ENCODE measurements around the gene SERP2. TPM values are rescaled to one million over a fixed set of nuclear protein-coding genes. Genes with fewer than 3 reads are reported as not detected.

SERP2 gene
- polyA plus RNA-seq, 1 donor from 2014 or later = 15.4 TPM

DNA sequence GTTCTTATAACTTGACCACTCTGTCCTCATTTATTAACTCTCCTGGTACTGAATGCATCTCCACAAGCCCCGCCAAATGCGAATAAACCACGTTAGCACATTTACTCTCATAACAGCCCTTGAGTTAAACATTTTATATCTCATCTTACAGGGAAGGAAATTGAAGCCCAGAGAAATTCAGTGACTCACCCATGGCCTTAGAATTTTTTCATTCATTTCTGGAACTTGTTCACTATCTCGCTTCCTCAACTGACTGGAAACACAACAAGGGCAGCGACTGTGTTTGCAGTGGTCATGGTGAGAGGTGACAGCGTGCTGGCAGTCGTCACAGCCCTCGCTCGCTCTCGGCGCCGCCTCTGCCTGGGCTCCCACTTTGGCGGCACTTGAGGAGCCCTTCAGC, 39.5 kb downstream of the SERP2 start:
- H3K36me3 ChIP-seq (ENCODE audit: insufficient read depth, low read length) = no peaks in the 10 kb centered on the region
- H3K27me3 ChIP-seq (ENCODE audit: insufficient read depth, low read depth, low read length) = no peaks in the 10 kb centered on the region
- no peak for TF ChIP-seq POLR2AphosphoS5 (IDR thresholded peaks at IDR 0.05)
- TF ChIP-seq MXI1 (conservative IDR thresholded peaks at IDR 0.05; ENCODE audit: poor library complexity, severe bottlenecking) = no peak
- no peak for TF ChIP-seq RAD21 (conservative IDR thresholded peaks at IDR 0.05)
- no peak for TF ChIP-seq TAF1 (IDR thresholded peaks at IDR 0.05; ENCODE audit: low read depth)
- no peak for TF ChIP-seq EP300 (conservative IDR thresholded peaks at IDR 0.05; ENCODE audit: poor library complexity, severe bottlenecking)
- no peak for TF ChIP-seq SMC3 (conservative IDR thresholded peaks at IDR 0.05; ENCODE audit: poor library complexity)
- TF ChIP-seq, protein P1, sequence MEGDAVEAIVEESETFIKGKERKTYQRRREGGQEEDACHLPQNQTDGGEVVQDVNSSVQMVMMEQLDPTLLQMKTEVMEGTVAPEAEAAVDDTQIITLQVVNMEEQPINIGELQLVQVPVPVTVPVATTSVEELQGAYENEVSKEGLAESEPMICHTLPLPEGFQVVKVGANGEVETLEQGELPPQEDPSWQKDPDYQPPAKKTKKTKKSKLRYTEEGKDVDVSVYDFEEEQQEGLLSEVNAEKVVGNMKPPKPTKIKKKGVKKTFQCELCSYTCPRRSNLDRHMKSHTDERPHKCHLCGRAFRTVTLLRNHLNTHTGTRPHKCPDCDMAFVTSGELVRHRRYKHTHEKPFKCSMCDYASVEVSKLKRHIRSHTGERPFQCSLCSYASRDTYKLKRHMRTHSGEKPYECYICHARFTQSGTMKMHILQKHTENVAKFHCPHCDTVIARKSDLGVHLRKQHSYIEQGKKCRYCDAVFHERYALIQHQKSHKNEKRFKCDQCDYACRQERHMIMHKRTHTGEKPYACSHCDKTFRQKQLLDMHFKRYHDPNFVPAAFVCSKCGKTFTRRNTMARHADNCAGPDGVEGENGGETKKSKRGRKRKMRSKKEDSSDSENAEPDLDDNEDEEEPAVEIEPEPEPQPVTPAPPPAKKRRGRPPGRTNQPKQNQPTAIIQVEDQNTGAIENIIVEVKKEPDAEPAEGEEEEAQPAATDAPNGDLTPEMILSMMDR (IDR thresholded peaks at IDR 0.05; ENCODE audit: poor library complexity, severe bottlenecking) = no peak
- TF ChIP-seq EZH2 (IDR thresholded peaks at IDR 0.05; ENCODE audit: borderline replicate concordance, insufficient read depth, low read length, poor library complexity, severe bottlenecking) = no peak
- TF ChIP-seq, protein P2, sequence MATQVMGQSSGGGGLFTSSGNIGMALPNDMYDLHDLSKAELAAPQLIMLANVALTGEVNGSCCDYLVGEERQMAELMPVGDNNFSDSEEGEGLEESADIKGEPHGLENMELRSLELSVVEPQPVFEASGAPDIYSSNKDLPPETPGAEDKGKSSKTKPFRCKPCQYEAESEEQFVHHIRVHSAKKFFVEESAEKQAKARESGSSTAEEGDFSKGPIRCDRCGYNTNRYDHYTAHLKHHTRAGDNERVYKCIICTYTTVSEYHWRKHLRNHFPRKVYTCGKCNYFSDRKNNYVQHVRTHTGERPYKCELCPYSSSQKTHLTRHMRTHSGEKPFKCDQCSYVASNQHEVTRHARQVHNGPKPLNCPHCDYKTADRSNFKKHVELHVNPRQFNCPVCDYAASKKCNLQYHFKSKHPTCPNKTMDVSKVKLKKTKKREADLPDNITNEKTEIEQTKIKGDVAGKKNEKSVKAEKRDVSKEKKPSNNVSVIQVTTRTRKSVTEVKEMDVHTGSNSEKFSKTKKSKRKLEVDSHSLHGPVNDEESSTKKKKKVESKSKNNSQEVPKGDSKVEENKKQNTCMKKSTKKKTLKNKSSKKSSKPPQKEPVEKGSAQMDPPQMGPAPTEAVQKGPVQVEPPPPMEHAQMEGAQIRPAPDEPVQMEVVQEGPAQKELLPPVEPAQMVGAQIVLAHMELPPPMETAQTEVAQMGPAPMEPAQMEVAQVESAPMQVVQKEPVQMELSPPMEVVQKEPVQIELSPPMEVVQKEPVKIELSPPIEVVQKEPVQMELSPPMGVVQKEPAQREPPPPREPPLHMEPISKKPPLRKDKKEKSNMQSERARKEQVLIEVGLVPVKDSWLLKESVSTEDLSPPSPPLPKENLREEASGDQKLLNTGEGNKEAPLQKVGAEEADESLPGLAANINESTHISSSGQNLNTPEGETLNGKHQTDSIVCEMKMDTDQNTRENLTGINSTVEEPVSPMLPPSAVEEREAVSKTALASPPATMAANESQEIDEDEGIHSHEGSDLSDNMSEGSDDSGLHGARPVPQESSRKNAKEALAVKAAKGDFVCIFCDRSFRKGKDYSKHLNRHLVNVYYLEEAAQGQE (IDR thresholded peaks at IDR 0.05; ENCODE audit: borderline replicate concordance) = no peak
- H3K9ac ChIP-seq (ENCODE audit: low read length) = no peak overlapping the region
- H4K20me1 ChIP-seq (ENCODE audit: insufficient read depth) = no peaks in the 10 kb centered on the region
- no peak overlapping the region for H3K4me2 ChIP-seq (ENCODE audit: low read length)
- no peak overlapping the region for H2AFZ ChIP-seq (ENCODE audit: low read depth, low read length)
- H3F3A ChIP-seq (ENCODE audit: insufficient read depth, low read length, poor library complexity, severe bottlenecking) = no peaks in the 10 kb centered on the region
- H3K79me2 ChIP-seq (replicated peaks; ENCODE audit: insufficient read depth, low read length) = no peaks in the 10 kb centered on the region
- H3K9me2 ChIP-seq (ENCODE audit: insufficient read depth, low read length) = no peaks in the 10 kb centered on the region
- no peaks in the 10 kb centered on the region for H3K9me3 ChIP-seq (ENCODE audit: low read length)
- H3K27ac ChIP-seq (ENCODE audit: low read length) = no peak overlapping the region
- no peak overlapping the region for H3K4me3 ChIP-seq (ENCODE audit: low read length)

DNA sequence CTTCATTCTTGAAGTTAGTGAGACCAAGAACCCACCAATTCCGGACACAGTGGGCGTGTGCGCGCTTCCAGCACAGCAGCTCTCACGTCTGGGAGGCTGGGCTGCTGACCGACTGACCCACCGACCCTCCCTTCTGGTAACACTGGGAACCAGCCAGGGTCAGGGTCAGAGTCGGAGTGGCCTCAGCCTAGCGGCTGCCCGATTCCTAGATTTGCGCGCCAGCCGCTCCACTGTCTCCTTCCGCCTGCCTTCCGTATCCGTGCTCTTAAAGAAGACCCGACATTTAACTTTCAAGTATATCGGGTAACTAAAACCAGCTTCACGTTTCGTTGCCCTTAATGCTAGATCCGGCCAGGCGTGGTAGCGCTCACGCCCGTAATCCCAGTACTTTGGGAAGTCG, 41.1 kb downstream of the SERP2 start:
- TF ChIP-seq EZH2 (IDR thresholded peaks at IDR 0.05; ENCODE audit: borderline replicate concordance, insufficient read depth, low read length, poor library complexity, severe bottlenecking) (no peak), MXI1 (conservative IDR thresholded peaks at IDR 0.05; ENCODE audit: poor library complexity, severe bottlenecking) (no peak), POLR2AphosphoS5 (IDR thresholded peaks at IDR 0.05) (no peak), RAD21 (conservative IDR thresholded peaks at IDR 0.05) (no peak), TAF1 (IDR thresholded peaks at IDR 0.05; ENCODE audit: low read depth) (no peak), SMC3 (conservative IDR thresholded peaks at IDR 0.05; ENCODE audit: poor library complexity) (no peak), EP300 (conservative IDR thresholded peaks at IDR 0.05; ENCODE audit: poor library complexity, severe bottlenecking) (no peak)
- TF ChIP-seq, protein P2 (IDR thresholded peaks at IDR 0.05; ENCODE audit: borderline replicate concordance) = no peak
- TF ChIP-seq, protein P1 (IDR thresholded peaks at IDR 0.05; ENCODE audit: poor library complexity, severe bottlenecking) = no peak
- no peak overlapping the region for H3K4me2 ChIP-seq (ENCODE audit: low read length)
- H3K9ac ChIP-seq (ENCODE audit: low read length) = no peak overlapping the region
- H2AFZ ChIP-seq (ENCODE audit: low read depth, low read length) = no peak overlapping the region
- H3K4me3 ChIP-seq (ENCODE audit: low read length) = no peak overlapping the region
- no peaks in the 10 kb centered on the region for H3K79me2 ChIP-seq (replicated peaks; ENCODE audit: insufficient read depth, low read length)
- no peaks in the 10 kb centered on the region for H3K36me3 ChIP-seq (ENCODE audit: insufficient read depth, low read length)
- H3K9me2 ChIP-seq (ENCODE audit: insufficient read depth, low read length) = no peaks in the 10 kb centered on the region
- no peak overlapping the region for H3K27ac ChIP-seq (ENCODE audit: low read length)
- no peaks in the 10 kb centered on the region for H3K9me3 ChIP-seq (ENCODE audit: low read length)
- no peaks in the 10 kb centered on the region for H3F3A ChIP-seq (ENCODE audit: insufficient read depth, low read length, poor library complexity, severe bottlenecking)
- H3K27me3 ChIP-seq (ENCODE audit: insufficient read depth, low read depth, low read length) = no peaks in the 10 kb centered on the region
- H4K20me1 ChIP-seq (ENCODE audit: insufficient read depth) = no peaks in the 10 kb centered on the region

Data from neural cell (in vitro differentiated cells).